Left lung (tissue), 10 donors: ENCODE measurements around the gene ARHGAP9. TPM values are rescaled to one million over a fixed set of nuclear protein-coding genes. Genes with fewer than 3 reads are reported as not detected.

Experiments
- ATAC-seq: fragments of 200-7000 bp; cut with Tn5 transposase; one replicate; pipeline ENCODE4 v1.9.1; 2020; ENCODE audit warnings: moderate library complexity
- DNase-seq, 4 donors: peaks; one replicate each; pipeline ENCODE4 v3.0.0-alpha.2; 2013 to 2020
- H3K27ac ChIP-seq, 2 donors: fragments of 200-600 bp; sonication (generic) in 1 of 2; one replicate each; pipeline versions ENCODE4 v1.5.0 to v1.8.0; 2020 to 2021
- H3K27me3 ChIP-seq, 2 donors: fragments of 200-600 bp; sonication (generic) in 1 of 2; one replicate each; pipeline versions ENCODE4 v1.5.0 to v1.8.0; 2020 to 2021
- H3K36me3 ChIP-seq, 2 donors: fragments of 200-600 bp; sonication (generic) in 1 of 2; one replicate each; pipeline versions ENCODE4 v1.5.0 to v1.8.0; 2020 to 2021
- H3K4me1 ChIP-seq, 2 donors: fragments of 200-600 bp; one replicate each; pipeline ENCODE4 v1.8.0; 2021
- H3K4me3 ChIP-seq, 2 donors: fragments of 200-600 bp; sonication (generic) in 1 of 2; one replicate each; pipeline versions ENCODE4 v1.5.0 to v1.8.0; 2020 to 2021; ENCODE audit warnings: mild to moderate bottlenecking in 1 of 2
- H3K9me3 ChIP-seq, 2 donors: fragments of 200-600 bp; sonication (generic) in 1 of 2; one replicate each; pipeline versions ENCODE4 v1.5.0 to v1.8.0; 2020 to 2021
- CTCF ChIP-seq, 2 donors: fragments of 200-600 bp; sonication (generic) in 1 of 2; IDR thresholded peaks; one replicate each; pipeline versions ENCODE4 v1.5.0 to v1.8.0; 2021; ENCODE audit warnings: antibody characterized with exemption in 2 of 2
- intact Hi-C, 2 donors: fragments of 100-400 bp; cut with DNase I; formaldehyde crosslinking; loops; one replicate each; pipeline versions ENCODE4 v1.11.2 to v1.14.2; 2022
- polyA plus RNA-seq, 6 donors: library from polyadenylated mRNA; unstranded; fragments of 120-200 nt; gene quantifications; one replicate each; pipeline ENCODE4 v1.2.1, GENCODE V29; 2013; ENCODE audit not compliant: insufficient read length in 6 of 6
- total RNA-seq, 2 donors: library from RNA; stranded (reverse); fragmentation: NEBNext Ultra II Directional; extraction: Animal tissue kit (Norgen Biotek cat#: 25700); gene quantifications; one replicate each; pipeline ENCODE4 v1.2.1, GENCODE V29; 2021
- donor health status: DM: no; HTN: yes; CAD: no.
- donor health status: DM: no; HTN: no; CAD: no.

Gene ARHGAP9
- total and polyA plus RNA-seq, 8 donors: 4.4 to 125 (median 5.6) TPM

- Histone ChIP-seq H3K36me3 (no peaks in the 10 kb centered on the region), H3K4me1 (peaks cover 6 to 18% of the 10 kb centered on the region in 2 donors), H3K4me3 (no peak overlapping the region), H3K9me3 (no peaks in the 10 kb centered on the region), H3K27me3 (peaks cover 0 to 30% of the 10 kb centered on the region in 2 donors), H3K27ac (no peak overlapping the region)
- no peak for ATAC-seq
- TF ChIP-seq CTCF (IDR thresholded peaks at IDR 0.05): no peak
- no peak for DNase-seq
- intact Hi-C loops: loop anchor here in 1 of 2 donors (10.0 kb wide), 1 partner anchor 191 kb away; no protein-coding TSS in a partner anchor
These were observed 24.1 kb downstream of the ARHGAP9 start for GRCh38 chr12:57455374-57456144.

- no peak for DNase-seq
- Histone ChIP-seq H3K36me3 (no peaks in the 10 kb centered on the region), H3K4me1 (peaks cover 6 to 10% of the 10 kb centered on the region in 2 donors), H3K9me3 (no peaks in the 10 kb centered on the region), H3K4me3 (no peak within 1 kb of the TSS), H3K27ac (no peak within 1 kb of the TSS), H3K27me3 (peaks cover 0 to 22% of the 10 kb centered on the region in 2 donors)
- TF ChIP-seq CTCF (IDR thresholded peaks at IDR 0.05): no peak
- intact Hi-C loops: loop anchor here in 1 of 2 donors (5.0 to 10.0 kb wide), 2 partner anchors 147 to 190 kb away; no protein-coding TSS in a partner anchor
- no peak for ATAC-seq
These were observed 24.9 kb downstream of the ARHGAP9 start, which contains the start of gene INHBE for GRCh38 chr12:57454566-57455373. Gene INHBE (plus strand): TSS chr12:57455307. CDS start chr12:57455537, 230 bp downstream.

GRCh38 chr12:57454213-57454565 is 25.5 kb downstream of the ARHGAP9 start:
- Histone ChIP-seq H3K9me3 (no peaks in the 10 kb centered on the region), H3K27me3 (peaks cover 0 to 19% of the 10 kb centered on the region in 2 donors), H3K36me3 (no peaks in the 10 kb centered on the region), H3K27ac (no peak overlapping the region), H3K4me3 (no peak overlapping the region), H3K4me1 (peaks cover 6 to 9% of the 10 kb centered on the region in 2 donors)
- TF ChIP-seq CTCF (IDR thresholded peaks at IDR 0.05): no peak
- intact Hi-C loops: loop anchor here in 1 of 2 donors (5.0 to 10.0 kb wide), 2 partner anchors 147 to 189 kb away; no protein-coding TSS in a partner anchor
- ATAC-seq: no peak
- no peak for DNase-seq

- DNase-seq: peak; percentile 53 to 90 (median 78)
- ATAC-seq: peak; percentile 93
- Histone ChIP-seq H3K9me3 (no peaks in the 10 kb centered on the region), H3K36me3 (no peaks in the 10 kb centered on the region), H3K27me3 (peaks cover 0 to 19% of the 10 kb centered on the region in 2 donors), H3K27ac (no peak overlapping the region), H3K4me1 (no peaks in the 10 kb centered on the region), H3K4me3 (no peak overlapping the region)
- TF ChIP-seq CTCF (IDR thresholded peaks at IDR 0.05): peak; percentile 83 to 89
- intact Hi-C loops: loop anchor here in 1 of 2 donors (5.0 to 10.0 kb wide), 2 partner anchors 146 to 188 kb away; no protein-coding TSS in a partner anchor
These were observed 26.6 kb downstream of the ARHGAP9 start for GRCh38 chr12:57452937-57453509.
